HG03103 (cell line): ENCODE data around the gene RBM38.

Experiments used
- ATAC-seq: cut with Tn5 transposase; IDR thresholded peaks from one replicate; pipeline ENCODE4 v1.9.1; 2021; ENCODE audit warnings: low read depth; ENCODE audit not compliant: unreplicated experiment

RBM38 gene

GRCh38 chr20:57402206-57403125 lies 11.3 kb downstream of the RBM38 start:
- no peak for ATAC-seq

GRCh38 chr20:57403216-57403615 lies 12.0 kb downstream of the RBM38 start:
- no peak for ATAC-seq

- ATAC-seq: no peak
Observed at GRCh38 chr20:57404006-57404405, 12.8 kb downstream of the RBM38 start.

GRCh38 chr20:57404419-57405072 lies 13.3 kb downstream of the RBM38 start:
- ATAC-seq: no peak

GRCh38 chr20:57405236-57406016 lies 14.2 kb downstream of the RBM38 start:
- no peak for ATAC-seq

- no peak for ATAC-seq
Observed at GRCh38 chr20:57407541-57407956, 16.4 kb downstream of the RBM38 start.

- ATAC-seq: no peak
Observed at GRCh38 chr20:57408131-57408530, 16.9 kb downstream of the RBM38 start.

- no peak for ATAC-seq
Observed at GRCh38 chr20:57408536-57409233, 17.5 kb downstream of the RBM38 start.

- no peak for ATAC-seq
Observed at GRCh38 chr20:57409316-57409671, 18.1 kb downstream of the RBM38 start.

- ATAC-seq: no peak
Observed at GRCh38 chr20:57409672-57410397, 18.6 kb downstream of the RBM38 start.

- ATAC-seq: no peak
Observed at GRCh38 chr20:57410398-57410920, 19.3 kb downstream of the RBM38 start.

- ATAC-seq: no peak
Observed at GRCh38 chr20:57410924-57411323, 19.7 kb downstream of the RBM38 start.

GRCh38 chr20:57411406-57412283 lies 20.4 kb downstream of the RBM38 start:
- no peak for ATAC-seq

- ATAC-seq: no peak
Observed at GRCh38 chr20:57412347-57413029, 21.3 kb downstream of the RBM38 start.

- ATAC-seq: no peak
Observed at GRCh38 chr20:57413986-57414385, 22.8 kb downstream of the RBM38 start.

GRCh38 chr20:57414867-57415592 lies 23.8 kb downstream of the RBM38 start:
- no peak for ATAC-seq

GRCh38 chr20:57415771-57416170 lies 24.6 kb downstream of the RBM38 start:
- no peak for ATAC-seq
